MV-4-11 (cell line): ENCODE data around the gene MS4A18.
"Not testable (repeated sequence)": the region's sequence is repeated elsewhere in the genome, so short reads cannot be mapped to it uniquely, and the experiment has no call there.

Source experiments
- DNase-seq: peaks from one replicate; lab custom pipeline; 2025; lab: John Stamatoyannopoulos, UW

Gene MS4A18

GRCh38 chr11:60724420-60724819, at the start of gene MS4A18:
TSS of gene MS4A18 (plus strand) at chr11:60724720.
- DNase-seq: no peak

GRCh38 chr11:60678231-60678630, 46.3 kb upstream of the MS4A18 start:
- DNase-seq: not testable (repeated sequence)

GRCh38 chr11:60679879-60680278, 44.6 kb upstream of the MS4A18 start:
- DNase-seq: no peak

- DNase-seq: no peak
These were observed 43.9 kb upstream of the MS4A18 start for GRCh38 chr11:60680455-60681119.

GRCh38 chr11:60684541-60684848, 40.0 kb upstream of the MS4A18 start:
- DNase-seq: peak; percentile 47

- no peak for DNase-seq
These were observed 32.9 kb upstream of the MS4A18 start for GRCh38 chr11:60691661-60692060.

- DNase-seq: no peak
These were observed 25.2 kb upstream of the MS4A18 start, which contains the start of gene MS4A8 for GRCh38 chr11:60699284-60699691. TSS of gene MS4A8 (plus strand) at chr11:60699612. CDS start at chr11:60700861, 1,249 bp downstream.

- no peak for DNase-seq
These were observed 24.6 kb upstream of the MS4A18 start for GRCh38 chr11:60699936-60700335.

GRCh38 chr11:60700689-60701468, 23.6 kb upstream of the MS4A18 start:
- peak; percentile 10 for DNase-seq

GRCh38 chr11:60701469-60701818, 23.1 kb upstream of the MS4A18 start:
- DNase-seq: no peak

GRCh38 chr11:60703374-60703773, 21.1 kb upstream of the MS4A18 start:
- no peak for DNase-seq

- DNase-seq: no peak
These were observed 18.6 kb upstream of the MS4A18 start for GRCh38 chr11:60705895-60706294.

GRCh38 chr11:60706931-60707330, 17.6 kb upstream of the MS4A18 start:
- no peak for DNase-seq

GRCh38 chr11:60710482-60710881, 14.0 kb upstream of the MS4A18 start:
- DNase-seq: no peak

- DNase-seq: no peak
These were observed 13.2 kb upstream of the MS4A18 start for GRCh38 chr11:60711276-60711675.

GRCh38 chr11:60713423-60713822, 11.1 kb upstream of the MS4A18 start:
- not testable (repeated sequence) for DNase-seq

GRCh38 chr11:60717956-60718355, 6.6 kb upstream of the MS4A18 start:
- peak; percentile 43 for DNase-seq

- no peak for DNase-seq
These were observed 5.8 kb upstream of the MS4A18 start for GRCh38 chr11:60718524-60719316.

GRCh38 chr11:60719391-60719790, 5.1 kb upstream of the MS4A18 start:
- DNase-seq: no peak

- DNase-seq: no peak
These were observed 4.1 kb upstream of the MS4A18 start for GRCh38 chr11:60720460-60720859.

GRCh38 chr11:60725592-60725991, 1.1 kb downstream of the MS4A18 start:
- DNase-seq: no peak

- no peak for DNase-seq
These were observed 7.1 kb downstream of the MS4A18 start for GRCh38 chr11:60731586-60731985.

GRCh38 chr11:60734279-60734678, 9.8 kb downstream of the MS4A18 start:
- no peak for DNase-seq
